ENCODE results near the gene FRMD3. TPM values are rescaled to one million over a fixed set of nuclear protein-coding genes. Genes with fewer than 3 reads are reported as not detected.

The FRMD3 gene
- total and polyA plus RNA-seq, 8 donors = 1.3 to 18.0 (median 4.1) TPM

DNA sequence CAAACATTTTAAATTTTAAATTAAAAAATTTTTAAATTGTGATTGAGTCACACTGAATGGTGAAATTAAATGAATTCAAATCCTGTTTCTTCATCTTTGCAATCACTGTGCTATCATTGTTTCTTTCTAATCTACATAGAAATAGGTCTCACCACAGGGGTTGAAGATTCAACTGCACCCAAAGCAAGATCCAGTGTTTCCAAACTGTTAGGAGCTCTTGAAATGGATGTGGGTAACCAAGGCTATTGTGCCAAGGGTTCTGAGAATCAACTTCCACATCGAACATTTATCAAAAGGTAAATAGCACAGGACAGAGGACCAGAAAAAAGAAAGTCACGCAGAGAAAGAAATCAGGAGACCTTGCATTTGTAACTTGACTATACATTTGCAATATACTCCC is 302.7 kb downstream of the FRMD3 start:
- no peaks in the 10 kb centered on the region for H3K9me3 ChIP-seq
- no peak overlapping the region for H3K4me3 ChIP-seq
- 34 to 66% (median 42%) methylated on average over 2 of the region's 2 CpGs for WGBS, 5 donors
- no peaks in the 10 kb centered on the region for H3K36me3 ChIP-seq
- H3K27ac ChIP-seq = no peak overlapping the region
- H3K27me3 ChIP-seq = no peaks in the 10 kb centered on the region
- TF ChIP-seq EP300 (IDR thresholded peaks at IDR 0.05) (no peak), POLR2A (IDR thresholded peaks at IDR 0.05) (no peak), POLR2AphosphoS5 (IDR thresholded peaks at IDR 0.05) (no peak)
- TF ChIP-seq, protein P1, sequence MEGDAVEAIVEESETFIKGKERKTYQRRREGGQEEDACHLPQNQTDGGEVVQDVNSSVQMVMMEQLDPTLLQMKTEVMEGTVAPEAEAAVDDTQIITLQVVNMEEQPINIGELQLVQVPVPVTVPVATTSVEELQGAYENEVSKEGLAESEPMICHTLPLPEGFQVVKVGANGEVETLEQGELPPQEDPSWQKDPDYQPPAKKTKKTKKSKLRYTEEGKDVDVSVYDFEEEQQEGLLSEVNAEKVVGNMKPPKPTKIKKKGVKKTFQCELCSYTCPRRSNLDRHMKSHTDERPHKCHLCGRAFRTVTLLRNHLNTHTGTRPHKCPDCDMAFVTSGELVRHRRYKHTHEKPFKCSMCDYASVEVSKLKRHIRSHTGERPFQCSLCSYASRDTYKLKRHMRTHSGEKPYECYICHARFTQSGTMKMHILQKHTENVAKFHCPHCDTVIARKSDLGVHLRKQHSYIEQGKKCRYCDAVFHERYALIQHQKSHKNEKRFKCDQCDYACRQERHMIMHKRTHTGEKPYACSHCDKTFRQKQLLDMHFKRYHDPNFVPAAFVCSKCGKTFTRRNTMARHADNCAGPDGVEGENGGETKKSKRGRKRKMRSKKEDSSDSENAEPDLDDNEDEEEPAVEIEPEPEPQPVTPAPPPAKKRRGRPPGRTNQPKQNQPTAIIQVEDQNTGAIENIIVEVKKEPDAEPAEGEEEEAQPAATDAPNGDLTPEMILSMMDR (IDR thresholded peaks at IDR 0.05) = no peak
- intact Hi-C loops (cut with DNase I; ENCODE audit: low total_unique reads) = no loop called here
- H3K4me1 ChIP-seq = peaks cover 0 to 10% (median 4%) of the 10 kb centered on the region in 4 donors
- DNase-seq = no peak

DNA sequence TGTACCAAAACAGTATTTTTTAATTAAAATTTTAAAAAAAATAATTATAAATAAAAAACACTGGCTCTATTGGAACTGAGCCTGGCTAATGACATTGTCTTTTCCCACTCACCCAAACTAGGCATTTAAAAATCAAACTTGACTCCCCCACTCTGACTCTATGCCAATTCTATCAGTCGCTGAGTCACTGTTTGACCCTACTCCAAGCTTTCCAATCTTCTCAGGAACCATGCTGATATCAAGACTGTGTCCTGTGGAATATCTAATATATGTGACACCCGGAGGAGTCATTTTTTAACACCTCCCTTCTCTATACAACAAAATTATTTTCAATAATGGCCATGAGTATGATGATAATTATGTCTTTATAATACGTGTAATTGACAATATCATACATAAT is 303.7 kb downstream of the FRMD3 start:
- 60 to 73% (median 63%) methylated on average over 3 of the region's 3 CpGs for WGBS, 5 donors

DNA sequence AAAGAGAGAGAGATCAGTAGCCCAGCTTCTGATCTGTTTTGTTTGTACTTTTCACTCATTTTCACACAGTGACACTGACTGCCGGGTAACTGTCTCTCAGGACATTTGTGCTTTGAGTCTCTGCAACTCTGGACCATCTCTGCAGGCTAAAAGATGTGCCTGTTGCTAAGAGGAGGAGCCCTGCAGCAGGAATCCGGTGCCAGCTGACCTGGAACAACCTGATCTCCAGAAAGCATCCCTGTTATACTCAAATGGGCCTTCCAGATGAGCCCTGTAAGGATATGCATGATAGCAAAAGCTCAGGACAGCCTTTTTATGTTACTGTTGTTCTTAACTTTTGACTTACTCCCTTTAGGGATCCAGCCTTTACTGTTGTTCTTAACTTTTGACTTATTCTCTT is 304.6 kb downstream of the FRMD3 start:
- DNase-seq = no peak
- no peaks in the 10 kb centered on the region for H3K36me3 ChIP-seq
- no peaks in the 10 kb centered on the region for H3K4me1 ChIP-seq
- no peak overlapping the region for H3K27ac ChIP-seq
- no peak overlapping the region for H3K4me3 ChIP-seq
- TF ChIP-seq EP300 (IDR thresholded peaks at IDR 0.05) (no peak), POLR2AphosphoS5 (IDR thresholded peaks at IDR 0.05) (no peak), POLR2A (IDR thresholded peaks at IDR 0.05) (no peak)
- TF ChIP-seq, protein P1 (IDR thresholded peaks at IDR 0.05) = no peak
- no peaks in the 10 kb centered on the region for H3K27me3 ChIP-seq
- WGBS, 5 donors = 79 to 92% (median 87%) methylated on average over 2 of the region's 2 CpGs
- H3K9me3 ChIP-seq = peaks cover 0 to 6% (median 0%) of the 10 kb centered on the region in 4 donors
- intact Hi-C loops (cut with DNase I; ENCODE audit: low total_unique reads) = no loop called here

More for the DNA sequence above, 303.7 kb downstream of the FRMD3 start:
- Histone ChIP-seq H3K9me3 (peaks cover 0 to 6% (median 0%) of the 10 kb centered on the region in 4 donors), H3K36me3 (no peaks in the 10 kb centered on the region), H3K27ac (no peak overlapping the region), H3K4me1 (peaks cover 0 to 6% (median 3%) of the 10 kb centered on the region in 4 donors), H3K4me3 (no peak overlapping the region), H3K27me3 (no peaks in the 10 kb centered on the region)
- no peak for TF ChIP-seq POLR2AphosphoS5 (IDR thresholded peaks at IDR 0.05)
- TF ChIP-seq, protein P1 (IDR thresholded peaks at IDR 0.05) = no peak
- no peak for TF ChIP-seq EP300 (IDR thresholded peaks at IDR 0.05)
- TF ChIP-seq POLR2A (IDR thresholded peaks at IDR 0.05) = no peak
- intact Hi-C loops (cut with DNase I; ENCODE audit: low total_unique reads) = no loop called here
- DNase-seq = no peak

DNA sequence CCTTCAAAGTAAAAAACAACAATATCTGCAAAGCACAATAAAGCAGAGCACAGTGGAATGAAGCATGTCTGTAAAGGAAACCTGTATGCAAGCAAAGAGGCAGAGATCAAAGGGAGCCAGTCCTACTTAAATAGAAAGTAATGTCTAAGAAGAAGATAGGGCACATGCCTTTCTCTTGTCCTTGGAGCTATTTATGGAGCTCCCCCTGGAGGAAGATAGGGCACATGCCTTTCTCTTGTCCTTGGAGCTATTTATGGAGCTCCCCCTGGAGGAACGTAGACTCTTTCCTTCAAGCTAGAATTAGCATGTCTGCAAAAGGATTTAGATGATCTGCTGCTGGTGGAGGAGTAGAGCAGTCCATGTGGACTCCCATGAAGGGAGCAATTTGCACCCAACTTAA is 307.2 kb downstream of the FRMD3 start:
- Histone ChIP-seq H3K27ac (no peak overlapping the region), H3K4me3 (no peak overlapping the region), H3K4me1 (no peaks in the 10 kb centered on the region), H3K36me3 (no peaks in the 10 kb centered on the region), H3K27me3 (no peaks in the 10 kb centered on the region), H3K9me3 (peaks cover 0 to 6% (median 0%) of the 10 kb centered on the region in 4 donors)
- intact Hi-C loops (cut with DNase I; ENCODE audit: low total_unique reads) = no loop called here
- DNase-seq = no peak
- 36 to 86% (median 66%) methylated on average over 1 of the region's 1 CpG for whole genome bisulfite sequencing, 5 donors
- no peak for TF ChIP-seq POLR2A (IDR thresholded peaks at IDR 0.05)
- TF ChIP-seq, protein P1 (IDR thresholded peaks at IDR 0.05) = no peak
- no peak for TF ChIP-seq EP300 (IDR thresholded peaks at IDR 0.05)
- TF ChIP-seq POLR2AphosphoS5 (IDR thresholded peaks at IDR 0.05) = no peak
